DND-41 (cell line): ENCODE results near the gene KAZN.
A peak's percentile ranks its signal among the peaks of the same experiment; 100 is the strongest.

Source experiments
- ATAC-seq: fragments of 200-7000 bp; cut with Tn5 transposase; 3 replicates; pipeline ENCODE4 v1.9.1; 2021; ENCODE audit warnings: low read depth; ENCODE audit not compliant: insufficient read depth
- DNase-seq: peaks from one replicate; pipeline ENCODE4 v3.0.0-alpha.2; 2020
- H2AFZ ChIP-seq: 2 replicates; pipeline ENCODE4 v1.6.0; 2012; ENCODE audit warnings: low read depth, low read length
- H3K27ac ChIP-seq: 2 replicates; pipeline ENCODE4 v1.5.1; 2012; ENCODE audit warnings: low read length, inconsistent platforms
- H3K27me3 ChIP-seq: fragments of 200-600 bp; sonication (generic); 2 replicates; pipeline ENCODE4 v1.6.0; 2012; ENCODE audit warnings: low read length, mild to moderate bottlenecking, inconsistent platforms; ENCODE audit not compliant: insufficient read depth, poor library complexity
- H3K36me3 ChIP-seq: 2 replicates; pipeline ENCODE4 v1.5.1; 2012; ENCODE audit warnings: low read length, inconsistent platforms; ENCODE audit not compliant: insufficient read depth
- H3K4me1 ChIP-seq: 2 replicates; pipeline ENCODE4 v1.5.1; 2012; ENCODE audit warnings: mild to moderate bottlenecking, low read length; ENCODE audit not compliant: insufficient read depth
- H3K4me2 ChIP-seq: 2 replicates; pipeline ENCODE4 v1.6.0; 2012; ENCODE audit warnings: mild to moderate bottlenecking, moderate library complexity, low read length, inconsistent platforms; ENCODE audit not compliant: insufficient read depth
- H3K4me3 ChIP-seq, 2 experiments: fragments of 200-600 bp in 1 of 2; shearing (Covaris generic) in 1 of 2; 2 replicates each; pipeline ENCODE4 v1.5.1; 2012 to 2016; ENCODE audit warnings: inconsistent platforms in 2 of 2, low read length in 2 of 2, mild to moderate bottlenecking in 2 of 2, low read depth in 1 of 2, moderate library complexity in 1 of 2
- H3K79me2 ChIP-seq: 2 replicates; pipeline ENCODE4 v1.6.0; 2012; ENCODE audit warnings: low read length, inconsistent platforms; ENCODE audit not compliant: insufficient read depth
- H3K9ac ChIP-seq: 2 replicates; pipeline ENCODE4 v1.6.0; 2012; ENCODE audit warnings: low read depth, mild to moderate bottlenecking, inconsistent platforms, low read length, moderate library complexity
- H3K9me3 ChIP-seq: 2 replicates; pipeline ENCODE4 v1.5.1; 2012; ENCODE audit warnings: low read length, moderate library complexity, mild to moderate bottlenecking, inconsistent platforms; ENCODE audit not compliant: insufficient read depth, severe bottlenecking
- H4K20me1 ChIP-seq: 2 replicates; pipeline ENCODE4 v1.6.0; 2012; ENCODE audit warnings: low read length; ENCODE audit not compliant: insufficient read depth
- EZH2 ChIP-seq: IDR thresholded peaks from 3 replicates; pipeline ENCODE4 v1.6.1; 2012; ENCODE audit warnings: borderline replicate concordance, low read depth, mild to moderate bottlenecking, moderate library complexity, low read length, inconsistent platforms; ENCODE audit not compliant: severe bottlenecking
- TF ChIP-seq, protein P1 (sequence below): IDR thresholded peaks from 2 replicates; pipeline ENCODE4 v1.5.1; 2012; ENCODE audit warnings: borderline replicate concordance, low read length, moderate library complexity, mild to moderate bottlenecking; ENCODE audit not compliant: poor library complexity, severe bottlenecking; ENCODE audit errors: extremely low read depth

KAZN gene

DNA sequence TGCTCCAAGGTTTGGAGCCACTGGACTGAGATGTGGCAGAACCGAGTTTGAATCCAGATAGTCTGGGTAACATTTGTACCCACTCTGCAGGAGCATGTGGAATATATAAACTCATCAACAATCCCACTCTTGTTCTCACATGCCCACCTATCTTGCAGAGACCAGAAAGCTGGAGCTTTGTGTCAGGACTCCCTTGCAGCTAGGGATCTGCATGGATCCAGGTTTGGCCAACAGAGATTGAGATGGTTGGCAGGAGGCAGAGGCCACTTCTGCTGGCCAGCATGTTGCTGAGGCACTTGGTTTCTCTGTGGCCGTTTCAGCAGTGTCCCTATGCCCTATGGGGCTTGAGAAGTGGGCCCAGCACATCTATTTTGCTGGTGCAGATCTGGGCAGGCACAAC, 208.3 kb downstream of the KAZN start:
- Histone ChIP-seq H3K9me3 (peaks cover 15% of the 10 kb centered on the region), H2AFZ (no peak overlapping the region), H3K36me3 (no peaks in the 10 kb centered on the region), H4K20me1 (no peaks in the 10 kb centered on the region), H3K4me3 (no peak overlapping the region), H3K9ac (no peak overlapping the region), H3K27me3 (no peaks in the 10 kb centered on the region), H3K4me2 (no peak overlapping the region), H3K27ac (no peak overlapping the region), H3K4me1 (peaks cover 7% of the 10 kb centered on the region; the same call in 1 of the 2 replicates), H3K79me2 (no peaks in the 10 kb centered on the region)
- ATAC-seq (no peak), DNase-seq (no peak)
- TF ChIP-seq, protein P1, sequence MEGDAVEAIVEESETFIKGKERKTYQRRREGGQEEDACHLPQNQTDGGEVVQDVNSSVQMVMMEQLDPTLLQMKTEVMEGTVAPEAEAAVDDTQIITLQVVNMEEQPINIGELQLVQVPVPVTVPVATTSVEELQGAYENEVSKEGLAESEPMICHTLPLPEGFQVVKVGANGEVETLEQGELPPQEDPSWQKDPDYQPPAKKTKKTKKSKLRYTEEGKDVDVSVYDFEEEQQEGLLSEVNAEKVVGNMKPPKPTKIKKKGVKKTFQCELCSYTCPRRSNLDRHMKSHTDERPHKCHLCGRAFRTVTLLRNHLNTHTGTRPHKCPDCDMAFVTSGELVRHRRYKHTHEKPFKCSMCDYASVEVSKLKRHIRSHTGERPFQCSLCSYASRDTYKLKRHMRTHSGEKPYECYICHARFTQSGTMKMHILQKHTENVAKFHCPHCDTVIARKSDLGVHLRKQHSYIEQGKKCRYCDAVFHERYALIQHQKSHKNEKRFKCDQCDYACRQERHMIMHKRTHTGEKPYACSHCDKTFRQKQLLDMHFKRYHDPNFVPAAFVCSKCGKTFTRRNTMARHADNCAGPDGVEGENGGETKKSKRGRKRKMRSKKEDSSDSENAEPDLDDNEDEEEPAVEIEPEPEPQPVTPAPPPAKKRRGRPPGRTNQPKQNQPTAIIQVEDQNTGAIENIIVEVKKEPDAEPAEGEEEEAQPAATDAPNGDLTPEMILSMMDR: no peak
- TF ChIP-seq EZH2: no peak

DNA sequence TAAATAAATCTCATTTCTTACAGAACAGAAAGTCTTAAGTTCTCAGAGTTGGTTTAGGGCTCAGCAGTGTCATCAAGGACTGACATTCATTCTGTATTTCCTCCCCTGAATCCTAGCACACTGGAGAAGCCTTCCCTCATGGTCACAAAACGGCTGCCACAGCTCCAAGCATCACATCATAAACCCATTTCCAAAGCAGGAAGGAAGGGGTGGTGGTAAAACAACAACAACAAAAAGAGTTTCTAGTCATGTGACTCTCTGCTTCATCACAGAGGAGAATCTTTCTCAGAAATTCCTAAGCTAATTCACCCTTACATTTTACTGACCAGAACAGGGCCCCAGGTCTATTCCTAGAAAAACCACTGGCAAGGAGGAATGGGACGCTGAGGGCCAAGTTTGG, 210.3 kb downstream of the KAZN start:
- Histone ChIP-seq H4K20me1 (no peaks in the 10 kb centered on the region), H2AFZ (no peak overlapping the region), H3K9me3 (peaks cover 15% of the 10 kb centered on the region), H3K79me2 (no peaks in the 10 kb centered on the region), H3K27ac (no peak overlapping the region), H3K4me2 (no peak overlapping the region), H3K9ac (no peak overlapping the region), H3K27me3 (no peaks in the 10 kb centered on the region), H3K4me1 (peaks cover 7% of the 10 kb centered on the region; the same call in 1 of the 2 replicates), H3K4me3 (no peak overlapping the region), H3K36me3 (no peaks in the 10 kb centered on the region)
- no peak for ATAC-seq
- TF ChIP-seq, protein P1: no peak
- TF ChIP-seq EZH2: no peak
- DNase-seq: no peak

DNA sequence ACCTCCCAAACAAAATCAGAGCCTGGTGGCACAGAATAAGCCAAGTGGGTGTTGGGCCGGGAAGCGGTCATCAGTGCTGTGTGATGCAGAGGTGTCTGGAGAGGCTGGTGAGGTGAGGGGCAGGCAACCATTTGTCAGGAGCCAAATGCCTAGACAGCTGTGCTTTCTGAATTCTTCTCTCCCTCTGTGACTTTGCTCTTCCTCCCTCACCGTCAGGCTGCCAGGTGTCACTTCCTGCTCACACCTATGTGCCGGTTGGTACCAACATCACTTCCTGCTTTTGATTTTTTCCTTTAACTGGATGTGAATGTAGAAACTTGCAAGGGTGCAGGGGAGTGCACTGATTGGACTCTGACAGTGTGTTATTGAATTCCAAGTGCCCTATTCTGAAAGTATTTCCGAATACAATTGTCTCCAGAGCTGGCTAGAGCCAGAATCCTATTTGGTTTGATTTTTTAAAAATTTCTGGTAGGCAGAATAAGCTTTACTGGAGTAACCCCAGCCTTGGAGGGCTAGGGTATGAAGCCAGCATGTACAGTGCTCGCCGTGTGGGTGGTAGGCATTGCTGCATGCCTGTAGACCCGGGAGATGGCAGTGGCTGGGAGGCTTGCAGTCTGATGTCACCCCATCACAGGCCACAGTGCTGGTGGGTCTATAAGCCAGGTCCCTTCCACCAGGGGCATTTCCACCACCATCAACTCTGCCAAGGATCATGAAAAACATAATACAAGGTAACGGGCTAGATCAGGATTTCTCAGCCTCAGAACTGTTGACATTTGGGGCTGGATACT, 210.9 kb downstream of the KAZN start:
- H4K20me1 ChIP-seq: no peaks in the 10 kb centered on the region
- DNase-seq (no peak), ATAC-seq (peak; percentile 22; the same call in 1 of the 3 replicates)
- no peak overlapping the region for H3K9ac ChIP-seq
- no peak for TF ChIP-seq EZH2
- TF ChIP-seq, protein P1: no peak
- no peak overlapping the region for H3K4me2 ChIP-seq
- H3K27ac ChIP-seq: no peak overlapping the region
- H2AFZ ChIP-seq: no peak overlapping the region
- H3K36me3 ChIP-seq: no peaks in the 10 kb centered on the region
- no peak overlapping the region for H3K4me3 ChIP-seq
- H3K27me3 ChIP-seq: no peaks in the 10 kb centered on the region
- no peaks in the 10 kb centered on the region for H3K79me2 ChIP-seq
- peaks cover 7% of the 10 kb centered on the region; the same call in 1 of the 2 replicates for H3K4me1 ChIP-seq
- peaks cover 15% of the 10 kb centered on the region for H3K9me3 ChIP-seq
